Measurements from ENCODE around the gene BABAM1. TPM values are rescaled to one million over a fixed set of nuclear protein-coding genes. Genes with fewer than 3 reads are reported as not detected.

BABAM1 gene
- total and polyA plus RNA-seq, 10 of the 15 experiments (the other 5 are each of a cell fraction or from before 2014, with no cell fraction given) = 11.9 to 154 (median 103) TPM

- TF ChIP-seq EGR1 (IDR thresholded peaks at IDR 0.05; ENCODE audit: borderline replicate concordance in 1 of 2, low read depth in 2 of 2, low read length in 2 of 2) = no peak
- TF ChIP-seq ZNF217 (IDR thresholded peaks at IDR 0.05) = no peak
- TF ChIP-seq PAX8 (IDR thresholded peaks at IDR 0.05) = no peak
- TF ChIP-seq LARP7 (IDR thresholded peaks at IDR 0.05) = peak; percentile 77; the same call in 1 of the 2 replicates
- no peak for TF ChIP-seq GABPA (IDR thresholded peaks at IDR 0.05; ENCODE audit: low read depth)
- TF ChIP-seq TARDBP (IDR thresholded peaks at IDR 0.05; ENCODE audit: borderline replicate concordance) = peak; percentile 35; the same call in 1 of the 2 replicates
- no peak for TF ChIP-seq ATF2 (IDR thresholded peaks at IDR 0.05; ENCODE audit: low read length)
- peak; percentile 93 for TF ChIP-seq SMARCA5 (IDR thresholded peaks at IDR 0.05)
- TF ChIP-seq BCL11A (IDR thresholded peaks at IDR 0.05; ENCODE audit: low read depth, low read length) = no peak
- TF ChIP-seq CBX5 (IDR thresholded peaks at IDR 0.05; ENCODE audit: low read depth) = no peak
- TF ChIP-seq BCL3 (IDR thresholded peaks at IDR 0.05; ENCODE audit: borderline replicate concordance, insufficient read depth, low read depth, low read length, poor library complexity, severe bottlenecking) = no peak
- TF ChIP-seq SRF (IDR thresholded peaks at IDR 0.05; ENCODE audit: low read depth in 2 of 2, low read length in 2 of 2) = no peak
- TF ChIP-seq STAT1 (conservative IDR thresholded peaks at IDR 0.05) = no peak; the same call in 1 of the 2 replicates
- peak; percentile 47 for TF ChIP-seq KLF5 (IDR thresholded peaks at IDR 0.05; ENCODE audit: partially characterized antibody)
- TF ChIP-seq SREBF2 (IDR thresholded peaks at IDR 0.05; ENCODE audit: low read length) = no peak
- TF ChIP-seq BMI1 (IDR thresholded peaks at IDR 0.05; ENCODE audit: borderline replicate concordance) = no peak
- TF ChIP-seq FOS (IDR thresholded peaks at IDR 0.05; ENCODE audit: borderline replicate concordance, extremely low read depth, insufficient read length) = no peak
- TF ChIP-seq ZBTB11 (CRISPR knock-in tag; IDR thresholded peaks at IDR 0.05) = no peak
- TF ChIP-seq TCF3 (IDR thresholded peaks at IDR 0.05; ENCODE audit: borderline replicate concordance, insufficient read depth, low read depth, low read length) = no peak
- no peak for TF ChIP-seq NR2C2 (IDR thresholded peaks at IDR 0.05; ENCODE audit: borderline replicate concordance, control insufficient read depth, insufficient read length, low read depth)
- no peak for TF ChIP-seq IRF5 (IDR thresholded peaks at IDR 0.05; ENCODE audit: borderline replicate concordance)
- no peak for TF ChIP-seq KAT2A (conservative IDR thresholded peaks at IDR 0.05; ENCODE audit: control insufficient read depth, low read depth, low read length)
- TF ChIP-seq FOXM1 (IDR thresholded peaks at IDR 0.05; ENCODE audit: low read depth, low read length) = no peak
- no peak for TF ChIP-seq JUND (IDR thresholded peaks at IDR 0.05; ENCODE audit: low read depth, low read length)
Observed at GRCh38 chr19:17292301-17293074, 25.2 kb downstream of the BABAM1 start (continued).

Measured in GM12878 (cell line).